Fibroblast of the aortic adventitia (primary cell): ENCODE data around the gene TRIML1. TPM values are rescaled to one million over a fixed set of nuclear protein-coding genes. Genes with fewer than 3 reads are reported as not detected.

ENCODE experiments used
- DNase-seq: peaks from one replicate; pipeline ENCODE4 v3.0.0-alpha.2; 2010; ENCODE audit warnings: low read depth
- H3K4me3 ChIP-seq: 2 replicates; pipeline ENCODE4 v1.5.1; 2011; ENCODE audit warnings: low read depth, mild to moderate bottlenecking, control low read depth, low read length, moderate library complexity
- CTCF ChIP-seq: IDR thresholded peaks from 2 replicates; pipeline ENCODE4 v1.5.1; 2011; ENCODE audit warnings: mild to moderate bottlenecking, low read length, control low read depth, inconsistent platforms; ENCODE audit not compliant: insufficient read depth
- total RNA-seq: library from RNA; depleted of rRNA; stranded (reverse); fragments of >200 nt; gene quantifications from 2 replicates; pipeline ENCODE4 v1.2.3, GENCODE V29; 2012; ENCODE audit warnings: low replicate concordance

The TRIML1 gene
- total RNA-seq, 1 donor: not detected

- TF ChIP-seq CTCF: no peak
- H3K4me3 ChIP-seq: no peak overlapping the region
- DNase-seq: no peak
Observed at GRCh38 chr4:188130355-188130754, 8.9 kb upstream of the TRIML1 start.

GRCh38 chr4:188132232-188132631 is 7.0 kb upstream of the TRIML1 start:
- DNase-seq: no peak
- TF ChIP-seq CTCF: no peak
- H3K4me3 ChIP-seq: no peak overlapping the region

DNA sequence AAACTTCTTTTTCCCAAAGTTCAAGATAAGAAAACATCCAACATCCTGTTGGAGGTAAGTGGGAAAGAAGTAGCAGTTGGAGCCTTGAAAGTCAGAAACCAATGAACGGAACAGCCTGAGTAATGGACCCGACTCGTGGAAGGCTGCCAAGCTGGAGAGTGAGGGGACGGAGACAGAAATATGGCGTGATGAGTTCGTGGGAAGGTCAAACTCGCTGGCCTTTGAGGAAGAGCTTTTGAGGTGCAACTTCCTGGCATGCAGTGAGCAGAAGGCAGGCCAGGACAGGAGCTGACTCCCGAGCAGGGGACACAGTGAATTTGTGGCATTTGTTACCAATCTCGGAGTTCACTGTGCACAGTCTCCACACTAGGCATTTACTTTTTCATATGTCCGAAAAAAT is 1.0 kb upstream of the TRIML1 start:
- no peak overlapping the region for H3K4me3 ChIP-seq
- no peak for TF ChIP-seq CTCF
- DNase-seq: no peak

DNA sequence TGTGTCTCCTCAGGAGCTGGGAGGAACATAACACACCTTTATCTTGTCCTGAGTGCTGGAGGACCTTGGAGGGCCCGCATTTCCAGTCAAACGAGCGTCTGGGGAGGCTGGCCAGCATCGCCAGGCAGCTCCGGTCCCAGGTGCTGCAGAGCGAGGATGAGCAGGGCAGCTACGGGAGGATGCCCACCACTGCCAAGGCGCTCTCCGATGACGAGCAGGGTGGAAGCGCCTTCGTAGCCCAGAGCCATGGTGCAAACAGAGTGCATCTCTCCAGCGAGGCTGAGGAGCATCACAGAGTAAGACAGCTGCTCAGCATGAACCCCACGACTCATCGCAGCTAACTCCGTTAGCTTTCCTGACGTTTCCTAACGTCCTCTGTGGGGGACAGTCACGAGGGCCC is 430 bp downstream of the TRIML1 start:
- DNase-seq: no peak
- TF ChIP-seq CTCF: no peak
- no peak overlapping the region for H3K4me3 ChIP-seq

- TF ChIP-seq CTCF: no peak
- DNase-seq: no peak
- H3K4me3 ChIP-seq: no peak overlapping the region
Observed at GRCh38 chr4:188143731-188144130, 4.5 kb downstream of the TRIML1 start.

DNA sequence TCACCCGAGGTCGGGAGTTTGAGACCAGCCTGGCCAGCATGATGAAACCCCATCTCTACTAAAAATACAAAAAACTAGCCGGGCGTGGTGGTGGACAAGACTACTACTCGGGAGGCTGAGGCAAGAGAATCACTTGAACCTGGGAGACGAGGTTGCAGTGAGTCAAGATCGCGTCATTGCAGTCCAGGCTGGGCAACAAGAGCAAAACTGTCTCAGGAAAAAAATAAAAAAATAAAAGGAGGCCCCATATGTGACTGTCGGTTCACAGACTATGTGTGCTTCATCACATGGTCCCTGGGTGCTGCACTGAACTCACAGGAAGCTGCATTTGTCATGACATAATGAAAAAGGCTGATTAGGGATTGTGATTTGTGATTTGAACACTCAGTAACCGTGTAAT is 6.4 kb downstream of the TRIML1 start:
- no peak for TF ChIP-seq CTCF
- no peak for DNase-seq
- H3K4me3 ChIP-seq: no peak overlapping the region

DNA sequence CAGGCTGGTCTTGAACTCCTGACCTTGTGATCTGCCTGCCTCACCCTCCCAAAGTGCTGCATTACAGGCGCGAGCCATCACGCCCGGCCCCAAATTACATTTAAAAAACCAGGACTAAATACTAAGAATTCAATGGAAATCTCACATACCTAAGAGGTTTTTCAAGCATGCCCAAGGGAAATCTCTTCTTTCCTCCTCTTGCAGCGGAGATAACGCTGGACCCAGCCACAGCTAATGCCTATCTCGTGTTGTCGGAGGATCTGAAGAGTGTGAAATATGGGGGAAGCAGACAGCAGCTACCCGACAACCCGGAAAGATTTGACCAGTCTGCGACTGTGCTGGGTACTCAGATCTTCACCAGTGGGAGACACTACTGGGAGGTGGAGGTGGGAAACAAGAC is 7.4 kb downstream of the TRIML1 start:
- TF ChIP-seq CTCF: no peak
- no peak overlapping the region for H3K4me3 ChIP-seq
- no peak for DNase-seq
